MM.1S (cell line): ENCODE data around the gene COL4A3.

Experiments
- DNase-seq: peaks from one replicate; pipeline ENCODE4 v3.0.0-alpha.2; 2015
- H2AFZ ChIP-seq: fragments of 300-600 bp; sonication (generic); 2 replicates; pipeline ENCODE4 v1.6.0; 2016; ENCODE audit warnings: antibody characterized with exemption, low read length
- H3F3A ChIP-seq: fragments of 300-600 bp; sonication (generic); 2 replicates; pipeline ENCODE4 v1.6.1; 2016; ENCODE audit warnings: mild to moderate bottlenecking, antibody characterized with exemption, low read length, moderate library complexity, mixed read lengths; ENCODE audit not compliant: insufficient read depth
- H3K27ac ChIP-seq: fragments of 300-600 bp; sonication (generic); 2 replicates; pipeline ENCODE4 v1.5.1; 2016; ENCODE audit warnings: mild to moderate bottlenecking, low read length
- H3K27me3 ChIP-seq: fragments of 300-600 bp; sonication (generic); replicated peaks from 2 replicates; pipeline ENCODE4 v1.6.0; 2016; ENCODE audit warnings: low read length; ENCODE audit not compliant: insufficient read depth
- H3K36me3 ChIP-seq: fragments of 300-600 bp; sonication (generic); replicated peaks from 2 replicates; pipeline ENCODE4 v1.6.1; 2016; ENCODE audit warnings: mild to moderate bottlenecking, low read length, mixed read lengths; ENCODE audit not compliant: insufficient read depth
- H3K4me1 ChIP-seq: fragments of 300-600 bp; sonication (generic); 2 replicates; pipeline ENCODE4 v1.6.1; 2016; ENCODE audit warnings: low read length, mixed read lengths
- H3K4me2 ChIP-seq: fragments of 300-600 bp; sonication (generic); 2 replicates; pipeline ENCODE4 v1.6.0; 2016; ENCODE audit warnings: low read depth, low read length
- H3K4me3 ChIP-seq: fragments of 300-600 bp; sonication (generic); 2 replicates; pipeline ENCODE4 v1.5.1; 2016; ENCODE audit warnings: low read length, mixed read lengths
- H3K79me2 ChIP-seq: fragments of 300-600 bp; sonication (generic); 2 replicates; pipeline ENCODE4 v1.6.1; 2016; ENCODE audit warnings: mixed run types, low read length, mixed read lengths
- H3K9ac ChIP-seq: fragments of 300-600 bp; sonication (generic); 2 replicates; pipeline ENCODE4 v1.6.1; 2016; ENCODE audit warnings: low read length, mixed read lengths
- H3K9me2 ChIP-seq: fragments of 300-600 bp; sonication (generic); replicated peaks from 2 replicates; pipeline ENCODE4 v1.6.1; 2016; ENCODE audit warnings: mild to moderate bottlenecking, low read length, mixed read lengths; ENCODE audit not compliant: insufficient read depth
- H3K9me3 ChIP-seq: fragments of 300-600 bp; sonication (generic); replicated peaks from 2 replicates; pipeline ENCODE4 v1.6.1; 2016; ENCODE audit warnings: mild to moderate bottlenecking, low read length, mixed read lengths; ENCODE audit not compliant: insufficient read depth
- H4K20me1 ChIP-seq: fragments of 300-600 bp; sonication (generic); 2 replicates; pipeline ENCODE4 v1.6.1; 2016; ENCODE audit warnings: mild to moderate bottlenecking, low read length, moderate library complexity, mixed read lengths; ENCODE audit not compliant: insufficient read depth
- CTCF ChIP-seq: fragments of 300-600 bp; sonication (generic); IDR thresholded peaks from 2 replicates; pipeline ENCODE4 v1.5.1; 2016; ENCODE audit warnings: antibody characterized with exemption, low read length, mixed read lengths
- EZH2 ChIP-seq: fragments of 300-600 bp; sonication (generic); optimal IDR thresholded peaks from 2 replicates; pipeline ENCODE3; 2017; ENCODE audit warnings: low read depth, mild to moderate bottlenecking, antibody characterized with exemption, low read length, mixed read lengths
- EZH2phosphoT487 ChIP-seq: fragments of 300-600 bp; sonication (generic); IDR thresholded peaks from 2 replicates; pipeline ENCODE4 v1.6.1; 2018; ENCODE audit warnings: antibody characterized with exemption, low read length

The COL4A3 gene

GRCh38 chr2:227124811-227125210 lies 39.6 kb upstream of the COL4A3 start:
- Histone ChIP-seq H3K4me3 (no peak overlapping the region), H4K20me1 (no peaks in the 10 kb centered on the region), H2AFZ (no peak overlapping the region), H3K79me2 (no peaks in the 10 kb centered on the region), H3K27ac (no peak overlapping the region), H3K9me3 (no peaks in the 10 kb centered on the region), H3K27me3 (no peaks in the 10 kb centered on the region), H3K4me2 (no peak overlapping the region), H3K9ac (no peak overlapping the region), H3F3A (no peaks in the 10 kb centered on the region), H3K36me3 (no peaks in the 10 kb centered on the region), H3K4me1 (no peaks in the 10 kb centered on the region), H3K9me2 (no peaks in the 10 kb centered on the region)
- DNase-seq, result no peak
- no peak for TF ChIP-seq EZH2phosphoT487
- TF ChIP-seq EZH2, result no peak
- no peak for TF ChIP-seq CTCF

GRCh38 chr2:227125506-227125905 lies 38.9 kb upstream of the COL4A3 start:
- no peaks in the 10 kb centered on the region for H3K4me1 ChIP-seq
- no peaks in the 10 kb centered on the region for H3K79me2 ChIP-seq
- no peaks in the 10 kb centered on the region for H3F3A ChIP-seq
- H3K9ac ChIP-seq, result no peak overlapping the region
- H3K9me3 ChIP-seq, result no peaks in the 10 kb centered on the region
- no peaks in the 10 kb centered on the region for H3K27me3 ChIP-seq
- H3K36me3 ChIP-seq, result no peaks in the 10 kb centered on the region
- no peak overlapping the region for H3K4me3 ChIP-seq
- no peaks in the 10 kb centered on the region for H4K20me1 ChIP-seq
- TF ChIP-seq EZH2 (no peak), EZH2phosphoT487 (no peak), CTCF (no peak)
- DNase-seq, result no peak
- no peaks in the 10 kb centered on the region for H3K9me2 ChIP-seq
- H3K4me2 ChIP-seq, result no peak overlapping the region
- no peak overlapping the region for H3K27ac ChIP-seq
- H2AFZ ChIP-seq, result no peak overlapping the region

GRCh38 chr2:227127201-227127600 lies 37.2 kb upstream of the COL4A3 start:
- no peaks in the 10 kb centered on the region for H3K27me3 ChIP-seq
- H4K20me1 ChIP-seq, result no peaks in the 10 kb centered on the region
- no peak overlapping the region for H2AFZ ChIP-seq
- no peak for DNase-seq
- no peaks in the 10 kb centered on the region for H3F3A ChIP-seq
- H3K9me2 ChIP-seq, result no peaks in the 10 kb centered on the region
- H3K79me2 ChIP-seq, result no peaks in the 10 kb centered on the region
- TF ChIP-seq EZH2phosphoT487 (no peak), CTCF (no peak), EZH2 (no peak)
- no peaks in the 10 kb centered on the region for H3K4me1 ChIP-seq
- H3K4me3 ChIP-seq, result no peak overlapping the region
- no peaks in the 10 kb centered on the region for H3K9me3 ChIP-seq
- no peak overlapping the region for H3K4me2 ChIP-seq
- H3K9ac ChIP-seq, result no peak overlapping the region
- no peak overlapping the region for H3K27ac ChIP-seq
- no peaks in the 10 kb centered on the region for H3K36me3 ChIP-seq
